Measurements from ENCODE around the gene CDC14B. TPM values are rescaled to one million over a fixed set of nuclear protein-coding genes. Genes with fewer than 3 reads are reported as not detected.

Gene CDC14B
- total RNA-seq, 1 donor from 2014 or later: 29.2 TPM

- no peaks in the 10 kb centered on the region for H3K9me3 Mint-ChIP-seq
- DNase-seq (ENCODE audit: low read depth, low spot score): no peak
- H3K36me3 Mint-ChIP-seq (ENCODE audit: low read depth): no peaks in the 10 kb centered on the region
- no peaks in the 10 kb centered on the region for H3K27me3 Mint-ChIP-seq (ENCODE audit: low read depth)
- H3K27ac Mint-ChIP-seq (ENCODE audit: unreplicated experiment): no peak overlapping the region
- H3K4me3 Mint-ChIP-seq: no peak overlapping the region
- no peak for TF ChIP-seq CTCF (conservative IDR thresholded peaks at IDR 0.05)
- H3K4me1 Mint-ChIP-seq: no peaks in the 10 kb centered on the region
Observed at GRCh38 chr9:96540106-96540505, 79.5 kb downstream of the CDC14B start.

- DNase-seq (ENCODE audit: low read depth, low spot score): no peak
- H3K27me3 Mint-ChIP-seq (ENCODE audit: low read depth): no peaks in the 10 kb centered on the region
- H3K4me3 Mint-ChIP-seq: no peak overlapping the region
- no peaks in the 10 kb centered on the region for H3K4me1 Mint-ChIP-seq
- no peak overlapping the region for H3K27ac Mint-ChIP-seq (ENCODE audit: unreplicated experiment)
- no peak for TF ChIP-seq CTCF (conservative IDR thresholded peaks at IDR 0.05)
- peaks cover 5% of the 10 kb centered on the region for H3K9me3 Mint-ChIP-seq
- peaks cover 26% of the 10 kb centered on the region for H3K36me3 Mint-ChIP-seq (ENCODE audit: low read depth)
Observed at GRCh38 chr9:96532173-96532572, 87.5 kb downstream of the CDC14B start.

- peaks cover 26% of the 10 kb centered on the region for H3K36me3 Mint-ChIP-seq (ENCODE audit: low read depth)
- no peak for TF ChIP-seq CTCF (conservative IDR thresholded peaks at IDR 0.05)
- H3K27me3 Mint-ChIP-seq (ENCODE audit: low read depth): no peaks in the 10 kb centered on the region
Observed at GRCh38 chr9:96524764-96525163, 94.9 kb downstream of the CDC14B start.

GRCh38 chr9:96524045-96524444 lies 95.6 kb downstream of the CDC14B start:
- no peak for TF ChIP-seq CTCF (conservative IDR thresholded peaks at IDR 0.05)
- Mint-ChIP-seq H3K27ac (ENCODE audit: unreplicated experiment) (no peak overlapping the region), H3K9me3 (no peaks in the 10 kb centered on the region), H3K4me3 (no peak overlapping the region), H3K36me3 (ENCODE audit: low read depth) (peaks cover 22% of the 10 kb centered on the region), H3K4me1 (no peaks in the 10 kb centered on the region), H3K27me3 (ENCODE audit: low read depth) (no peaks in the 10 kb centered on the region)
- DNase-seq (ENCODE audit: low read depth, low spot score): no peak

More at GRCh38 chr9:96524764-96525163, 94.9 kb downstream of the CDC14B start:
- DNase-seq (ENCODE audit: low read depth, low spot score): no peak
- Mint-ChIP-seq H3K9me3 (no peaks in the 10 kb centered on the region), H3K4me1 (no peaks in the 10 kb centered on the region), H3K4me3 (no peak overlapping the region), H3K27ac (ENCODE audit: unreplicated experiment) (no peak overlapping the region)

- no peak overlapping the region for H3K4me3 Mint-ChIP-seq
- H3K36me3 Mint-ChIP-seq (ENCODE audit: low read depth): peaks cover 21% of the 10 kb centered on the region
- H3K27ac Mint-ChIP-seq (ENCODE audit: unreplicated experiment): no peak overlapping the region
- DNase-seq (ENCODE audit: low read depth, low spot score): no peak
- H3K4me1 Mint-ChIP-seq: no peaks in the 10 kb centered on the region
- TF ChIP-seq CTCF (conservative IDR thresholded peaks at IDR 0.05): no peak
- H3K9me3 Mint-ChIP-seq: no peaks in the 10 kb centered on the region
- no peaks in the 10 kb centered on the region for H3K27me3 Mint-ChIP-seq (ENCODE audit: low read depth)
Observed at GRCh38 chr9:96523374-96523773, 96.3 kb downstream of the CDC14B start.

GRCh38 chr9:96522366-96522765 lies 97.3 kb downstream of the CDC14B start:
- Mint-ChIP-seq H3K27me3 (ENCODE audit: low read depth) (no peaks in the 10 kb centered on the region), H3K36me3 (ENCODE audit: low read depth) (peaks cover 19% of the 10 kb centered on the region), H3K4me3 (no peak overlapping the region), H3K27ac (ENCODE audit: unreplicated experiment) (no peak overlapping the region), H3K9me3 (no peaks in the 10 kb centered on the region), H3K4me1 (no peaks in the 10 kb centered on the region)
- DNase-seq (ENCODE audit: low read depth, low spot score): no peak
- TF ChIP-seq CTCF (conservative IDR thresholded peaks at IDR 0.05): no peak
